Calu3 (cell line): ENCODE measurements around the gene PDE9A. TPM values are rescaled to one million over a fixed set of nuclear protein-coding genes. Genes with fewer than 3 reads are reported as not detected.
A peak's percentile ranks its signal among the peaks of the same experiment; 100 is the strongest.

Experiments
- BruUV-seq: library from RNA; stranded (reverse); fragments of 400-500 nt; replicated peaks from 2 replicates; lab custom pipeline; 2021; lab: Mats Ljungman, UMichigan
- CTCF ChIA-PET: fragments of 300-600 bp; sonication (Branson Sonifier 250); formaldehyde crosslinking; loops from one replicate; lab custom pipeline; 2022; ENCODE audit warnings: antibody characterized with exemption; lab: Charles Lee
- DNase-seq: peaks from one replicate; pipeline ENCODE4 v3.0.0; 2022
- H3K27ac Mint-ChIP-seq: one replicate; pipeline ENCODE4 v1.8.0; 2022; ENCODE audit warnings: mixed read lengths; ENCODE audit not compliant: unreplicated experiment
- H3K27me3 Mint-ChIP-seq: one replicate; pipeline ENCODE4 v1.8.0; 2022; ENCODE audit warnings: mixed read lengths; ENCODE audit not compliant: unreplicated experiment
- H3K36me3 Mint-ChIP-seq: one replicate; pipeline ENCODE4 v1.8.0; 2022; ENCODE audit warnings: mild to moderate bottlenecking, moderate library complexity, mixed read lengths; ENCODE audit not compliant: insufficient read depth, unreplicated experiment
- H3K4me1 Mint-ChIP-seq: one replicate; pipeline ENCODE4 v1.8.0; 2022; ENCODE audit warnings: mild to moderate bottlenecking, low read depth, mixed read lengths; ENCODE audit not compliant: unreplicated experiment
- H3K4me3 Mint-ChIP-seq: one replicate; pipeline ENCODE4 v1.8.0; 2022; ENCODE audit warnings: mild to moderate bottlenecking, low read depth, moderate library complexity, mixed read lengths; ENCODE audit not compliant: unreplicated experiment
- H3K9me3 Mint-ChIP-seq: one replicate; pipeline ENCODE4 v1.8.0; 2022; ENCODE audit warnings: low read depth, mixed read lengths; ENCODE audit not compliant: unreplicated experiment
- CTCF ChIP-seq: fragments of 200-600 bp; IDR thresholded peaks from one replicate; pipeline ENCODE4 v1.8.0; 2022; ENCODE audit warnings: antibody characterized with exemption; ENCODE audit not compliant: unreplicated experiment
- intact Hi-C: fragments of 100-400 bp; cut with micrococcal nuclease; formaldehyde crosslinking; loops from one replicate; pipeline ENCODE4 v1.10.0; 2022; ENCODE audit not compliant: unreplicated experiment
- total RNA-seq: library from RNA; stranded (reverse); gene quantifications from 2 replicates; pipeline ENCODE4 v1.2.3, GENCODE V29; 2022

Gene PDE9A
- total RNA-seq, 1 experiment from 2014 or later: 10.9 TPM

GRCh38 chr21:42639646-42640152 is 13.7 kb upstream of the PDE9A start:
- H3K4me3 Mint-ChIP-seq: no peak overlapping the region
- no peaks in the 10 kb centered on the region for H3K36me3 Mint-ChIP-seq
- CTCF ChIA-PET: no interaction called here
- intact Hi-C loops: no loop called here
- no peak for DNase-seq
- no peak overlapping the region for H3K27ac Mint-ChIP-seq
- peaks cover 8% of the 10 kb centered on the region for H3K4me1 Mint-ChIP-seq
- peaks cover 15% of the 10 kb centered on the region for H3K27me3 Mint-ChIP-seq
- no peaks in the 10 kb centered on the region for H3K9me3 Mint-ChIP-seq
- TF ChIP-seq CTCF: no peak
- BruUV-seq: no TSS peak

GRCh38 chr21:42640486-42640885 is 12.9 kb upstream of the PDE9A start:
- H3K27me3 Mint-ChIP-seq: peaks cover 15% of the 10 kb centered on the region
- DNase-seq: peak; percentile 33
- CTCF ChIA-PET: interaction anchor here (0.7 to 0.9 kb wide), 2 partner anchors 12 to 14 kb away, joined by 3 to 4 read pairs; no protein-coding TSS in a partner anchor
- TF ChIP-seq CTCF: no peak
- H3K9me3 Mint-ChIP-seq: no peaks in the 10 kb centered on the region
- H3K4me1 Mint-ChIP-seq: peaks cover 8% of the 10 kb centered on the region
- H3K27ac Mint-ChIP-seq: no peak overlapping the region
- intact Hi-C loops: no loop called here
- no peaks in the 10 kb centered on the region for H3K36me3 Mint-ChIP-seq
- no TSS peak for BruUV-seq
- no peak overlapping the region for H3K4me3 Mint-ChIP-seq

- no peak overlapping the region for H3K27ac Mint-ChIP-seq
- CTCF ChIA-PET: interaction anchor here (0.6 to 1.0 kb wide), 3 partner anchors 10 to 101 kb away, joined by 3 to 5 read pairs (median 4); no protein-coding TSS in a partner anchor
Measured at GRCh38 chr21:42641311-42642218, 11.9 kb upstream of the PDE9A start.

More at GRCh38 chr21:42641311-42642218, 11.9 kb upstream of the PDE9A start:
- no peaks in the 10 kb centered on the region for H3K9me3 Mint-ChIP-seq
- no TSS peak for BruUV-seq
- no peaks in the 10 kb centered on the region for H3K36me3 Mint-ChIP-seq
- no peak for DNase-seq
- peaks cover 8% of the 10 kb centered on the region for H3K4me1 Mint-ChIP-seq
- intact Hi-C loops: no loop called here
- no peak overlapping the region for H3K4me3 Mint-ChIP-seq
- H3K27me3 Mint-ChIP-seq: peaks cover 15% of the 10 kb centered on the region
- no peak for TF ChIP-seq CTCF
